ENCODE results near the gene RNF114. TPM values are rescaled to one million over a fixed set of nuclear protein-coding genes. Genes with fewer than 3 reads are reported as not detected.
A peak's percentile ranks its signal among the peaks of the same experiment; 100 is the strongest.

The RNF114 gene
- total and polyA plus RNA-seq, 7 donors = 59.5 to 151 (median 121) TPM

DNA sequence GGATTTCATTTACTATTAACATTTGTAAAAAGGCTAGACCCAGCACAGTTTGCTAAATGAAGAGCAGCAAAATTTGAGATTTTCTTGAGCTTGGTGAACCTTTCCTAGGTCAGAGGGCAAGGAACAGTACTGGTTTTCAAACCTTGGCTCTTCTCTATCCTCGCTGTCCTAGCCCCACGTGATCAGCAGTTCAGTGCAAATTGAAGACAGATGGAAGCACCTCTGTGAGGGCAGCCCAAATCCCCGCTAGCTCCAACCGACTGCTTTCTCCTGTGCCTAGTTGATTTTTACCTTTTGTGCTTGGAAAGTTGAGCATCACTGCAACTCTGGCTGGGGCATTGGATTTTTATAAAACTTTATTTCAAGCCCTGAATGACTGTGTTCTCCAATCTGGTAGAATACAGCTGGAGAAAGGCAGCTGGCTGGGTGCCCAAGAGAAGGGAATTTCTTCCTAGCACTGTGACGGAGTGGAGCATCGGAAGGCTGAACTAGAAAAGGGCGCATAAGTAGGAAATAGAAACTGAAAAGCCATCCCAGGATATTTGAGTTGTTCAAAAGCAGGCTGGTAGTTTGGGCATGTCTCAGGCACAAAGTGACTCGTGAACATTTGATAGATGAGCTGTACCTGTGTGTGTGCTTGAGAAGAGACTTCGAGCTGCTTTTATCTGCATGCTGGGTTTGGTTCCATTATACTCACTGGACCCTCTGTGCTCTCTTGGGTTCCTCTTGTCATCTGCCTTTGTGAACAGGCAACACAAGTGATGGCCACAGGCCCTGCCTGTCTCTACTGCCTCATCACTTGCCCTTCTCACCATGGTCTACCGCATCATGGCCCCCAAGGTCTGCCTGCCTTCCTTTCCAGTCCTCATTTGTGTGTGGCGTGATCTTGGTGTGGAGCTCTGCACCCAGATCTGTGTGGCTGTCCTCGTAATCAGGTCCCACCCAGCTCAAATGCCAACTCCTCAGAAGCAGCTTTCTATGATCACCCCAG, 2.3 kb downstream of the RNF114 start:
- intact Hi-C loops (cut with DNase I) = no loop called here
- WGBS, 2 donors = 44 to 71% methylated on average over 12 of the region's 12 CpGs
- TF ChIP-seq, protein P1, sequence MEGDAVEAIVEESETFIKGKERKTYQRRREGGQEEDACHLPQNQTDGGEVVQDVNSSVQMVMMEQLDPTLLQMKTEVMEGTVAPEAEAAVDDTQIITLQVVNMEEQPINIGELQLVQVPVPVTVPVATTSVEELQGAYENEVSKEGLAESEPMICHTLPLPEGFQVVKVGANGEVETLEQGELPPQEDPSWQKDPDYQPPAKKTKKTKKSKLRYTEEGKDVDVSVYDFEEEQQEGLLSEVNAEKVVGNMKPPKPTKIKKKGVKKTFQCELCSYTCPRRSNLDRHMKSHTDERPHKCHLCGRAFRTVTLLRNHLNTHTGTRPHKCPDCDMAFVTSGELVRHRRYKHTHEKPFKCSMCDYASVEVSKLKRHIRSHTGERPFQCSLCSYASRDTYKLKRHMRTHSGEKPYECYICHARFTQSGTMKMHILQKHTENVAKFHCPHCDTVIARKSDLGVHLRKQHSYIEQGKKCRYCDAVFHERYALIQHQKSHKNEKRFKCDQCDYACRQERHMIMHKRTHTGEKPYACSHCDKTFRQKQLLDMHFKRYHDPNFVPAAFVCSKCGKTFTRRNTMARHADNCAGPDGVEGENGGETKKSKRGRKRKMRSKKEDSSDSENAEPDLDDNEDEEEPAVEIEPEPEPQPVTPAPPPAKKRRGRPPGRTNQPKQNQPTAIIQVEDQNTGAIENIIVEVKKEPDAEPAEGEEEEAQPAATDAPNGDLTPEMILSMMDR (IDR thresholded peaks at IDR 0.05) = no peak

GRCh38 chr20:49941456-49941855, 5.3 kb downstream of the RNF114 start:
- Histone ChIP-seq H3K9me3 (no peaks in the 10 kb centered on the region), H3K27me3 (no peaks in the 10 kb centered on the region), H3K4me1 (peaks cover 0 to 37% (median 28%) of the 10 kb centered on the region in 4 donors), H3K4me3 (no peak overlapping the region), H3K36me3 (peaks cover 10 to 70% (median 22%) of the 10 kb centered on the region in 4 donors), H3K27ac (no peak overlapping the region)
- intact Hi-C loops (cut with DNase I) = no loop called here
- TF ChIP-seq POLR2AphosphoS5 (IDR thresholded peaks at IDR 0.05) = no peak
- DNase-seq = peak; percentile 1
- 95 to 96% methylated on average over 15 of the region's 15 CpGs for WGBS, 2 donors

More for the DNA sequence above, 2.3 kb downstream of the RNF114 start:
- H3K27ac ChIP-seq = peak overlapping the region; percentile 54 to 96 (median 95)
- peaks cover 6 to 43% (median 7%) of the 10 kb centered on the region in 4 donors for H3K36me3 ChIP-seq
- H3K27me3 ChIP-seq = no peaks in the 10 kb centered on the region
- peaks cover 0 to 44% (median 31%) of the 10 kb centered on the region in 4 donors for H3K4me1 ChIP-seq
- peak overlapping the region in 2 of 4 donors; percentile 91 to 92 for H3K4me3 ChIP-seq
- H3K9me3 ChIP-seq = no peaks in the 10 kb centered on the region
- DNase-seq = peak; percentile 83

- Histone ChIP-seq H3K4me3 (no peak overlapping the region), H3K27me3 (no peaks in the 10 kb centered on the region), H3K9me3 (no peaks in the 10 kb centered on the region), H3K36me3 (peaks cover 10 to 78% (median 24%) of the 10 kb centered on the region in 4 donors), H3K27ac (no peak overlapping the region), H3K4me1 (peaks cover 0 to 34% (median 23%) of the 10 kb centered on the region in 4 donors)
- DNase-seq = peak; percentile 12
- intact Hi-C loops (cut with DNase I) = no loop called here
- 65 to 80% methylated on average over 3 of the region's 3 CpGs for WGBS, 2 donors
- TF ChIP-seq POLR2A (IDR thresholded peaks at IDR 0.05) = no peak
- no peak for TF ChIP-seq EP300 (IDR thresholded peaks at IDR 0.05)
These were observed 6.1 kb downstream of the RNF114 start for GRCh38 chr20:49942303-49942702.

GRCh38 chr20:49942942-49943341, 6.7 kb downstream of the RNF114 start:
- TF ChIP-seq POLR2A (IDR thresholded peaks at IDR 0.05) = no peak
- TF ChIP-seq EP300 (IDR thresholded peaks at IDR 0.05) = no peak
- TF ChIP-seq, protein P1 (IDR thresholded peaks at IDR 0.05) = no peak
- no peak for TF ChIP-seq POLR2AphosphoS5 (IDR thresholded peaks at IDR 0.05)
- peak; percentile 15 for DNase-seq

DNA sequence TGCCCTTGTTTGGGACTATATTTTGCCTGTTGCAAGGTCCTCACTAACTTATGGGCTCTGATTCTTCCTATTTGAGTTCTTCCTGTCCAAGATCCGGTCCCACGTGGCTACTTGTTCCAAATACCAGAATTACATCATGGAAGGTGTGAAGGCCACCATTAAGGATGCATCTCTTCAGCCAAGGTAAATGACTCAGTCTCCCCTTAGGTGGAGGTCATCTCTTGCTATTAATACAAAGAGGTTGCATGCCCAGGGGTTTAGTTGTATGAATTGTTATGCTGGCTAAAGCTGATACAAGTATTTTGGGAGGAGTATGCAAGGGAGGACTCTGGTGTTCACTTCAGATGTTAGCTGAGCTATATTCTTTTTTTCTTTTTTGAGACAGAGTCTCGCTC, 9.1 kb downstream of the RNF114 start:
- intact Hi-C loops (cut with DNase I) = no loop called here
- 91 to 95% methylated on average over 3 of the region's 3 CpGs for WGBS, 2 donors
- no peak overlapping the region for H3K27ac ChIP-seq
- H3K27me3 ChIP-seq = no peaks in the 10 kb centered on the region
- DNase-seq = peak; percentile 3
- no peak overlapping the region for H3K4me3 ChIP-seq
- H3K4me1 ChIP-seq = peaks cover 0 to 10% (median 5%) of the 10 kb centered on the region in 4 donors
- TF ChIP-seq, protein P1 (IDR thresholded peaks at IDR 0.05) = no peak
- TF ChIP-seq EP300 (IDR thresholded peaks at IDR 0.05) (no peak), POLR2AphosphoS5 (IDR thresholded peaks at IDR 0.05) (no peak), POLR2A (IDR thresholded peaks at IDR 0.05) (no peak)
- H3K36me3 ChIP-seq = peaks cover 19 to 90% (median 43%) of the 10 kb centered on the region in 4 donors
- no peaks in the 10 kb centered on the region for H3K9me3 ChIP-seq

More at GRCh38 chr20:49942942-49943341, 6.7 kb downstream of the RNF114 start:
- H3K36me3 ChIP-seq = peaks cover 10 to 83% (median 24%) of the 10 kb centered on the region in 4 donors
- WGBS, 2 donors = 92 to 97% methylated on average over 3 of the region's 3 CpGs
- H3K27me3 ChIP-seq = no peaks in the 10 kb centered on the region
- H3K9me3 ChIP-seq = no peaks in the 10 kb centered on the region
- H3K27ac ChIP-seq = no peak overlapping the region
- H3K4me1 ChIP-seq = peaks cover 0 to 28% (median 17%) of the 10 kb centered on the region in 4 donors
- intact Hi-C loops (cut with DNase I) = no loop called here
- H3K4me3 ChIP-seq = no peak overlapping the region
